Measurements from ENCODE around the gene ENOSF1.
"Not testable (repeated sequence)": the region's sequence is repeated elsewhere in the genome, so short reads cannot be mapped to it uniquely, and the experiment has no call there.

GRCh38 chr18:682416-682815 is 30.0 kb downstream of the ENOSF1 start:
- TF ChIP-seq POLR2A, CTCF (IDR thresholded peaks at IDR 0.05): not testable (repeated sequence)

Measured in right lobe of liver (tissue), 4 donors.